Cardiac muscle cell (in vitro differentiated cells and primary cell): ENCODE data around the gene GMPS. TPM values are rescaled to one million over a fixed set of nuclear protein-coding genes. Genes with fewer than 3 reads are reported as not detected.
"Not testable (repeated sequence)": the region's sequence is repeated elsewhere in the genome, so short reads cannot be mapped to it uniquely, and the experiment has no call there.

Experiments used
- DNase-seq, 2 donors: peaks; one replicate each; pipeline versions ENCODE4 v3.0.0 to v3.0.0-alpha.2; 2010 to 2017; ENCODE audit warnings: low read depth in 1 of 2, low spot score in 1 of 2
- H3K27ac ChIP-seq: fragments of 200-600 bp; sonication (generic); 2 replicates; pipeline ENCODE4 v1.5.1; 2016
- H3K27me3 ChIP-seq: fragments of 200-600 bp; sonication (generic); 2 replicates; pipeline ENCODE4 v1.6.0; 2016; ENCODE audit warnings: control low read depth
- H3K36me3 ChIP-seq: fragments of 200-600 bp; sonication (generic); 2 replicates; pipeline ENCODE4 v1.5.1; 2016; ENCODE audit warnings: control low read depth
- H3K4me1 ChIP-seq: fragments of 200-600 bp; sonication (generic); 2 replicates; pipeline ENCODE4 v1.8.1; 2017; ENCODE audit warnings: low read depth, mild to moderate bottlenecking, mixed run types
- H3K4me3 ChIP-seq: fragments of 200-600 bp; sonication (generic); 2 replicates; pipeline ENCODE4 v1.5.1; 2016; ENCODE audit warnings: mild to moderate bottlenecking
- H3K9me3 ChIP-seq: fragments of 200-600 bp; sonication (generic); 2 replicates; pipeline ENCODE4 v1.5.1; 2017; ENCODE audit warnings: low read depth, mild to moderate bottlenecking, control low read depth
- polyA plus RNA-seq: library from polyadenylated mRNA; unstranded; fragments of >200 nt; fragmentation: Nextera tagmentation; extraction: Ambion mirVana; gene quantifications from 2 replicates; pipeline ENCODE4 v1.2.1, GENCODE V29; 2016
- total RNA-seq: library from RNA; depleted of rRNA; stranded (reverse); fragments of >200 nt; gene quantifications from 2 replicates; pipeline ENCODE4 v1.2.3, GENCODE V29; 2016
- TF ChIP-seq, protein P1 (sequence below): IDR thresholded peaks from 2 replicates; pipeline ENCODE4 v1.5.1; 2012; ENCODE audit warnings: low read depth, mild to moderate bottlenecking, low read length

Gene GMPS
- total and polyA plus RNA-seq, 2 experiments from 2014 or later, result 44.9 to 83.1 TPM

DNA sequence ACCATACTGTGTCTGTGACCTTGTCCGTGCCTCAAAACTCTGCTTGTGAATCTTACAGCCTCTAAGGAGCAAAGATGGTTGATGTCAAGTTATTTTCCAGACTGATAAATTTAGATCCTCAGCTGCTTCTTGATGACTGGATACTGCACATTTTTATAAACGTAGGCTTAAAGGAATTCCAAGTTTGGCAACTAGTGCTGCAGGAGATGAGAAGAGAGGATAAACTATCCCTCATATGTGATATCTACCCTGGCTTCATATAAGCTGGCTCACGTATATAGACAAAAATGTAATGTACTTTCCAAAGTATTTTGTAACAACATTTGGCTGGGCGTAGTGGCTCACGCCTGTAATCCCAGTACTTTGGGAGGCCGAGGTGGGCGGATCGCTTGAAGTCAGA is 89.6 kb downstream of the GMPS start:
- Histone ChIP-seq H3K36me3 (no peaks in the 10 kb centered on the region), H3K27me3 (no peaks in the 10 kb centered on the region), H3K4me3 (no peak overlapping the region), H3K4me1 (peaks cover 4% of the 10 kb centered on the region), H3K27ac (no peak overlapping the region), H3K9me3 (no peaks in the 10 kb centered on the region)
- DNase-seq, result peak in 1 of 2 donors; percentile 85
- TF ChIP-seq, protein P1, sequence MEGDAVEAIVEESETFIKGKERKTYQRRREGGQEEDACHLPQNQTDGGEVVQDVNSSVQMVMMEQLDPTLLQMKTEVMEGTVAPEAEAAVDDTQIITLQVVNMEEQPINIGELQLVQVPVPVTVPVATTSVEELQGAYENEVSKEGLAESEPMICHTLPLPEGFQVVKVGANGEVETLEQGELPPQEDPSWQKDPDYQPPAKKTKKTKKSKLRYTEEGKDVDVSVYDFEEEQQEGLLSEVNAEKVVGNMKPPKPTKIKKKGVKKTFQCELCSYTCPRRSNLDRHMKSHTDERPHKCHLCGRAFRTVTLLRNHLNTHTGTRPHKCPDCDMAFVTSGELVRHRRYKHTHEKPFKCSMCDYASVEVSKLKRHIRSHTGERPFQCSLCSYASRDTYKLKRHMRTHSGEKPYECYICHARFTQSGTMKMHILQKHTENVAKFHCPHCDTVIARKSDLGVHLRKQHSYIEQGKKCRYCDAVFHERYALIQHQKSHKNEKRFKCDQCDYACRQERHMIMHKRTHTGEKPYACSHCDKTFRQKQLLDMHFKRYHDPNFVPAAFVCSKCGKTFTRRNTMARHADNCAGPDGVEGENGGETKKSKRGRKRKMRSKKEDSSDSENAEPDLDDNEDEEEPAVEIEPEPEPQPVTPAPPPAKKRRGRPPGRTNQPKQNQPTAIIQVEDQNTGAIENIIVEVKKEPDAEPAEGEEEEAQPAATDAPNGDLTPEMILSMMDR, result no peak

GRCh38 chr3:155961044-155961443 is 90.6 kb downstream of the GMPS start:
- DNase-seq, H3K27me3 ChIP-seq, H3K4me1 ChIP-seq, H3K36me3 ChIP-seq, H3K4me3 ChIP-seq, H3K9me3 ChIP-seq, H3K27ac ChIP-seq: not testable (repeated sequence)

GRCh38 chr3:155963570-155963969 is 93.1 kb downstream of the GMPS start:
- H3K27ac ChIP-seq, result no peak overlapping the region

GRCh38 chr3:155970398-155970797 is 99.9 kb downstream of the GMPS start:
- Histone ChIP-seq H3K4me3 (no peak overlapping the region), H3K4me1 (no peaks in the 10 kb centered on the region), H3K9me3 (no peaks in the 10 kb centered on the region), H3K27me3 (no peaks in the 10 kb centered on the region), H3K36me3 (no peaks in the 10 kb centered on the region), H3K27ac (no peak overlapping the region)
- TF ChIP-seq, protein P1, result no peak
- DNase-seq, result no peak

More at GRCh38 chr3:155963570-155963969, 93.1 kb downstream of the GMPS start:
- H3K4me3 ChIP-seq, result no peak overlapping the region
- no peaks in the 10 kb centered on the region for H3K4me1 ChIP-seq
- DNase-seq, result peak in 1 of 2 donors; percentile 39
- TF ChIP-seq, protein P1, result no peak
- no peaks in the 10 kb centered on the region for H3K36me3 ChIP-seq
- no peaks in the 10 kb centered on the region for H3K27me3 ChIP-seq
- no peaks in the 10 kb centered on the region for H3K9me3 ChIP-seq

- Histone ChIP-seq H3K4me1 (no peaks in the 10 kb centered on the region), H3K27me3 (no peaks in the 10 kb centered on the region), H3K27ac (no peak overlapping the region), H3K9me3 (no peaks in the 10 kb centered on the region), H3K4me3 (no peak overlapping the region), H3K36me3 (no peaks in the 10 kb centered on the region)
- TF ChIP-seq, protein P1, result no peak
- DNase-seq, result no peak
Measured at GRCh38 chr3:155972885-155973584, 102.6 kb downstream of the GMPS start.

DNA sequence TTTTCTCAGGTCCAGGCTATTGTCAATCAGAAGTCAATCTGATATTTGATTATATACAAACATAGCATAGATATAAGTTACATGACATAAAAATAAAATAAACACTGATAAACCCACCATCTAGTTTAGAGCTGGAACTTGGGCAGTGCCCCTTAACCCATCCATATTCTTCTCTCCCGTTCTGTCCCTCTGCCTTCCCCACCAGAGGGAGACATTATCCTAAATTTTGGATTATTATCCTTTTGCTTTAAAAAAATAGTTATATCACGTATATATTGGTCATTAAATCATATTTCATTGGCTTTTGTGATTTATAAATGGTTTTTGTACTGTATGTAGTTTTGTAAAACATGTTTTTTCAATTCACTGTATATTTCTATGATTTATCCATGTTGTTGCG is 107.9 kb downstream of the GMPS start:
- TF ChIP-seq, protein P1, result peak; percentile 36
- Histone ChIP-seq H3K4me3 (no peak overlapping the region), H3K27me3 (no peaks in the 10 kb centered on the region), H3K36me3 (no peaks in the 10 kb centered on the region), H3K27ac (no peak overlapping the region), H3K4me1 (no peaks in the 10 kb centered on the region), H3K9me3 (no peaks in the 10 kb centered on the region)
- no peak for DNase-seq
